OCI-M1 (cell line): ENCODE results near the gene ENTPD8.

ENCODE experiments used
- DNase-seq: peaks from one replicate; lab custom pipeline; 2025; lab: John Stamatoyannopoulos, UW

Gene ENTPD8

GRCh38 chr9:137447722-137448601, 6.8 kb upstream of the ENTPD8 start:
- no peak for DNase-seq

- DNase-seq, result no peak
Observed at GRCh38 chr9:137446851-137447471, 5.8 kb upstream of the ENTPD8 start.

- DNase-seq, result no peak
Observed at GRCh38 chr9:137445930-137446431, 4.8 kb upstream of the ENTPD8 start.

- DNase-seq, result peak; percentile 78
Observed at GRCh38 chr9:137445275-137445807, 4.2 kb upstream of the ENTPD8 start.

- DNase-seq, result peak; percentile 12
Observed at GRCh38 chr9:137444106-137444790, 3.1 kb upstream of the ENTPD8 start.

- no peak for DNase-seq
Observed at GRCh38 chr9:137441935-137442321, 771 bp upstream of the ENTPD8 start.

- no peak for DNase-seq
Observed at GRCh38 chr9:137439158-137439714, 1.9 kb downstream of the ENTPD8 start.

- DNase-seq, result no peak
Observed at GRCh38 chr9:137438591-137439157, 2.5 kb downstream of the ENTPD8 start.

- DNase-seq, result no peak
Observed at GRCh38 chr9:137437691-137438590, 3.2 kb downstream of the ENTPD8 start.

GRCh38 chr9:137436761-137437600, 4.2 kb downstream of the ENTPD8 start:
- DNase-seq, result no peak

- peak; percentile 77 for DNase-seq
Observed at GRCh38 chr9:137435980-137436760, 5.0 kb downstream of the ENTPD8 start.

GRCh38 chr9:137435381-137435891, 5.7 kb downstream of the ENTPD8 start:
- DNase-seq, result no peak

- no peak for DNase-seq
Observed at GRCh38 chr9:137434498-137435380, 6.4 kb downstream of the ENTPD8 start.

- no peak for DNase-seq
Observed at GRCh38 chr9:137433916-137434431, 7.2 kb downstream of the ENTPD8 start.

GRCh38 chr9:137433349-137433915, 7.7 kb downstream of the ENTPD8 start:
- no peak for DNase-seq

GRCh38 chr9:137432687-137433348, 8.3 kb downstream of the ENTPD8 start:
- no peak for DNase-seq
